Measurements from ENCODE around the gene SRD5A1.
"Not testable (repeated sequence)": the region's sequence is repeated elsewhere in the genome, so short reads cannot be mapped to it uniquely, and the experiment has no call there.

DNA sequence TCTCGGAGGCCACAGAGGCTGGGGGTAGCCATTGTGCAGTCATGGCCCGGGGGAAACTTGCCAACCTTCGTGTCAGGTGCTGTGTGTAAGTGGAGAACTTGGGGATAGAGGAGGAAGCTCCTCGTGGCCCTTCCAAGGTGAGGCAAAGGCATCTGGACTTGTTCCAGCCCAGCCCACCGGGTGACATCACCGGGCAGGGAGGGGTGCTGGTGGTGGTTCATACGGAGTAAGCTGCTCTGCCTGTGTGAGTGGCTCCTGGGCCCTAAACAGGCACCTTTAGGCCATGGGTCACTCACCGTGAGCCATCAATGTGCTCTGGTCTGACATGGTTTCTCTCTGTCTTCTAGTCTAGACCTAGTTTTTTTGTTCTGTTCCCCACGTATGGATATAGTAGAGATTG lies 35.5 kb downstream of the SRD5A1 start:
- not testable (repeated sequence) for TF ChIP-seq RAD21 (conservative IDR thresholded peaks at IDR 0.05 in 1 of 2, IDR thresholded peaks at IDR 0.05 in 1 of 2); EP300 (IDR thresholded peaks at IDR 0.05); HDAC2 (IDR thresholded peaks at IDR 0.05); ZFP36 (IDR thresholded peaks at IDR 0.05; ENCODE audit: borderline replicate concordance, partially characterized antibody); POLR2A (IDR thresholded peaks at IDR 0.05; ENCODE audit: low read length); NFE2L2 (conservative IDR thresholded peaks at IDR 0.05; ENCODE audit: low read length); HOXB13 (CRISPR knock-in tag; IDR thresholded peaks at IDR 0.05; ENCODE audit: low read depth); FOSL2 (IDR thresholded peaks at IDR 0.05); FOSL2 (CRISPR knock-in tag; IDR thresholded peaks at IDR 0.05); KDM5A (IDR thresholded peaks at IDR 0.05); SMC3 (IDR thresholded peaks at IDR 0.05); CBX8 (IDR thresholded peaks at IDR 0.05)
- TF ChIP-seq, protein P1, sequence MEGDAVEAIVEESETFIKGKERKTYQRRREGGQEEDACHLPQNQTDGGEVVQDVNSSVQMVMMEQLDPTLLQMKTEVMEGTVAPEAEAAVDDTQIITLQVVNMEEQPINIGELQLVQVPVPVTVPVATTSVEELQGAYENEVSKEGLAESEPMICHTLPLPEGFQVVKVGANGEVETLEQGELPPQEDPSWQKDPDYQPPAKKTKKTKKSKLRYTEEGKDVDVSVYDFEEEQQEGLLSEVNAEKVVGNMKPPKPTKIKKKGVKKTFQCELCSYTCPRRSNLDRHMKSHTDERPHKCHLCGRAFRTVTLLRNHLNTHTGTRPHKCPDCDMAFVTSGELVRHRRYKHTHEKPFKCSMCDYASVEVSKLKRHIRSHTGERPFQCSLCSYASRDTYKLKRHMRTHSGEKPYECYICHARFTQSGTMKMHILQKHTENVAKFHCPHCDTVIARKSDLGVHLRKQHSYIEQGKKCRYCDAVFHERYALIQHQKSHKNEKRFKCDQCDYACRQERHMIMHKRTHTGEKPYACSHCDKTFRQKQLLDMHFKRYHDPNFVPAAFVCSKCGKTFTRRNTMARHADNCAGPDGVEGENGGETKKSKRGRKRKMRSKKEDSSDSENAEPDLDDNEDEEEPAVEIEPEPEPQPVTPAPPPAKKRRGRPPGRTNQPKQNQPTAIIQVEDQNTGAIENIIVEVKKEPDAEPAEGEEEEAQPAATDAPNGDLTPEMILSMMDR (IDR thresholded peaks at IDR 0.05): not testable (repeated sequence)
- TF ChIP-seq, protein P2, sequence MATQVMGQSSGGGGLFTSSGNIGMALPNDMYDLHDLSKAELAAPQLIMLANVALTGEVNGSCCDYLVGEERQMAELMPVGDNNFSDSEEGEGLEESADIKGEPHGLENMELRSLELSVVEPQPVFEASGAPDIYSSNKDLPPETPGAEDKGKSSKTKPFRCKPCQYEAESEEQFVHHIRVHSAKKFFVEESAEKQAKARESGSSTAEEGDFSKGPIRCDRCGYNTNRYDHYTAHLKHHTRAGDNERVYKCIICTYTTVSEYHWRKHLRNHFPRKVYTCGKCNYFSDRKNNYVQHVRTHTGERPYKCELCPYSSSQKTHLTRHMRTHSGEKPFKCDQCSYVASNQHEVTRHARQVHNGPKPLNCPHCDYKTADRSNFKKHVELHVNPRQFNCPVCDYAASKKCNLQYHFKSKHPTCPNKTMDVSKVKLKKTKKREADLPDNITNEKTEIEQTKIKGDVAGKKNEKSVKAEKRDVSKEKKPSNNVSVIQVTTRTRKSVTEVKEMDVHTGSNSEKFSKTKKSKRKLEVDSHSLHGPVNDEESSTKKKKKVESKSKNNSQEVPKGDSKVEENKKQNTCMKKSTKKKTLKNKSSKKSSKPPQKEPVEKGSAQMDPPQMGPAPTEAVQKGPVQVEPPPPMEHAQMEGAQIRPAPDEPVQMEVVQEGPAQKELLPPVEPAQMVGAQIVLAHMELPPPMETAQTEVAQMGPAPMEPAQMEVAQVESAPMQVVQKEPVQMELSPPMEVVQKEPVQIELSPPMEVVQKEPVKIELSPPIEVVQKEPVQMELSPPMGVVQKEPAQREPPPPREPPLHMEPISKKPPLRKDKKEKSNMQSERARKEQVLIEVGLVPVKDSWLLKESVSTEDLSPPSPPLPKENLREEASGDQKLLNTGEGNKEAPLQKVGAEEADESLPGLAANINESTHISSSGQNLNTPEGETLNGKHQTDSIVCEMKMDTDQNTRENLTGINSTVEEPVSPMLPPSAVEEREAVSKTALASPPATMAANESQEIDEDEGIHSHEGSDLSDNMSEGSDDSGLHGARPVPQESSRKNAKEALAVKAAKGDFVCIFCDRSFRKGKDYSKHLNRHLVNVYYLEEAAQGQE (IDR thresholded peaks at IDR 0.05): not testable (repeated sequence)
- TF ChIP-seq, protein P3, sequence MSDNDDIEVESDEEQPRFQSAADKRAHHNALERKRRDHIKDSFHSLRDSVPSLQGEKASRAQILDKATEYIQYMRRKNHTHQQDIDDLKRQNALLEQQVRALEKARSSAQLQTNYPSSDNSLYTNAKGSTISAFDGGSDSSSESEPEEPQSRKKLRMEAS (IDR thresholded peaks at IDR 0.05): not testable (repeated sequence)

Measured in A549 (cell line).